ENCODE results near the gene SLC49A3. TPM values are rescaled to one million over a fixed set of nuclear protein-coding genes. Genes with fewer than 3 reads are reported as not detected.

SLC49A3 gene
- total and polyA plus RNA-seq, 2 experiments from 2014 or later, result 12.2 to 12.8 TPM

DNA sequence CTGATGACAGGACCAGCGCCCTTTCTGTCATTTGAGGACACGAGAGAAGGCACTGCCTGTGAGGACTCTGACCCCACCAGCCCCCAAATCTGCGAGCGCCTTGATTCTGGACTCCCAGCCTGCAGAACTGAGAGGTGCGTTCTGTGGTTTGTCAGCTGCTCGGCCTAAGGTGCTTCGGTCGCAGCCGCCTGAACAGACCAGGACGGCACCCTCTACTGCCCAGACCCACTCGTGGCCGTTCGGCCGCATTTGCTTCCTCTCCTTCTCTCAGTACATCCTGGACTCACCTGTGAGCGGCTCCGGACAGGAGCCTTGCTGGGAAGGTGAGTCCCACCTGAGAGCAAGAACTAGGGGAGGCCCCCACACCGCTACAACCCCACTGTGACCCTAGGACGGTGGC lies 25.1 kb upstream of the SLC49A3 start:
- 97% methylated on average over 18 of the region's 18 CpGs for WGBS (ENCODE audit: low lambda C conversion rate, missing lambda C conversion rate)
- H4K20me1 ChIP-seq (ENCODE audit: insufficient read depth, poor library complexity, severe bottlenecking), result peaks cover 80% of the 10 kb centered on the region
- DNase-seq (ENCODE audit: low spot score), result no peak

DNA sequence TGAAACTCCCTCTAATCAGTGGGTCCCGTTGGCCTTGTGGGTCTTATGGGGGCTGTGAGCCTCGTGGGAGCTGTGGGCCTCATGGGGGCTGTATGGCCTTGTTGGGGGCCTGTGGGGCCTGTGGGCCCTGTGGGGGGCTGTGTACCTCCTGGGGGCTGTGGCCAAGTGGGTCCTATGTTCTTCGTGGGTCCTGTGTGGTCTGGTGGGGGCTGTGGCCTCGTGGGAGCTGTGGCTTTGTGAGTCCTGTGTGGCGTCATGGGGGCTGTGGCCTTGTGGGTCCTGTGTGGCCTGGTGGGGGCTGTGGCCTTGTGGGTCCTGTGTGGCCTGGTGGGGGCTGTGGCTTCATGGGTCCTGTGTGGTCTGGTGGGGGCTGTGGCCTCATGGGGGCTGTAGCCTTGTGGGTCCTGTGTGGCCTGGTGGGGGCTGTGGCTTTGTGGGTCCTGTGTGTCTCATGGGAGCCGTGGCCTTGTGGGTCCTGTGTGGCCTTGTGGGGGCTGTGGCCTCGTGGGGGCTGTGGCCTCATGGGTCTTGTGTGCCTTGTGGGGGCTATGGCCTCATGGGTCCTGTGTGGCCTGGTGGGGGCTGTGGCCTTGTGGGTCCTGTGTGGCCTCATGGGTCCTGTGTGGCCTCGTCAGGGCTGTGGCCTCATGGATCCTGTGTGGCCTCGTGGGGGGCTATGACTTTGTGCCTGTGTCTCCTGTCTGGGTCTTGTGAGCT lies 24.1 kb upstream of the SLC49A3 start:
- no peak overlapping the region for H3K4me2 ChIP-seq
- H3K27ac ChIP-seq, result no peak overlapping the region
- TF ChIP-seq, protein P1, sequence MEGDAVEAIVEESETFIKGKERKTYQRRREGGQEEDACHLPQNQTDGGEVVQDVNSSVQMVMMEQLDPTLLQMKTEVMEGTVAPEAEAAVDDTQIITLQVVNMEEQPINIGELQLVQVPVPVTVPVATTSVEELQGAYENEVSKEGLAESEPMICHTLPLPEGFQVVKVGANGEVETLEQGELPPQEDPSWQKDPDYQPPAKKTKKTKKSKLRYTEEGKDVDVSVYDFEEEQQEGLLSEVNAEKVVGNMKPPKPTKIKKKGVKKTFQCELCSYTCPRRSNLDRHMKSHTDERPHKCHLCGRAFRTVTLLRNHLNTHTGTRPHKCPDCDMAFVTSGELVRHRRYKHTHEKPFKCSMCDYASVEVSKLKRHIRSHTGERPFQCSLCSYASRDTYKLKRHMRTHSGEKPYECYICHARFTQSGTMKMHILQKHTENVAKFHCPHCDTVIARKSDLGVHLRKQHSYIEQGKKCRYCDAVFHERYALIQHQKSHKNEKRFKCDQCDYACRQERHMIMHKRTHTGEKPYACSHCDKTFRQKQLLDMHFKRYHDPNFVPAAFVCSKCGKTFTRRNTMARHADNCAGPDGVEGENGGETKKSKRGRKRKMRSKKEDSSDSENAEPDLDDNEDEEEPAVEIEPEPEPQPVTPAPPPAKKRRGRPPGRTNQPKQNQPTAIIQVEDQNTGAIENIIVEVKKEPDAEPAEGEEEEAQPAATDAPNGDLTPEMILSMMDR (IDR thresholded peaks at IDR 0.05; ENCODE audit: poor library complexity), result no peak
- no peak for TF ChIP-seq EZH2 (IDR thresholded peaks at IDR 0.05; ENCODE audit: borderline replicate concordance)
- TF ChIP-seq EZH2phosphoT487 (IDR thresholded peaks at IDR 0.05; ENCODE audit: low read depth, severe bottlenecking, unreplicated experiment), result no peak
- peaks cover 89% of the 10 kb centered on the region for H3K79me2 ChIP-seq
- H3K36me3 ChIP-seq (replicated peaks; ENCODE audit: insufficient read depth, low read depth), result no peaks in the 10 kb centered on the region
- H3K4me1 ChIP-seq (ENCODE audit: insufficient read depth), result peaks cover 10% of the 10 kb centered on the region
- H3K9me2 ChIP-seq (replicated peaks; ENCODE audit: insufficient read depth), result no peaks in the 10 kb centered on the region
- no peak overlapping the region for H3K4me3 ChIP-seq
- peaks cover 80% of the 10 kb centered on the region for H4K20me1 ChIP-seq (ENCODE audit: insufficient read depth, poor library complexity, severe bottlenecking)
- no peaks in the 10 kb centered on the region for H3K9me3 ChIP-seq (ENCODE audit: low read depth)
- DNase-seq (ENCODE audit: low spot score), result no peak
- no peaks in the 10 kb centered on the region for H3K27me3 ChIP-seq
- 96% methylated on average over 4 of the region's 9 CpGs for WGBS (ENCODE audit: low lambda C conversion rate, missing lambda C conversion rate)
- no peak overlapping the region for H2AFZ ChIP-seq

More for the DNA sequence above, 25.1 kb upstream of the SLC49A3 start:
- Histone ChIP-seq H3K4me1 (ENCODE audit: insufficient read depth) (no peaks in the 10 kb centered on the region), H3K4me3 (no peak overlapping the region), H3K9me3 (ENCODE audit: low read depth) (no peaks in the 10 kb centered on the region), H3K27ac (no peak overlapping the region), H3K79me2 (peaks cover 89% of the 10 kb centered on the region), H3K9me2 (replicated peaks; ENCODE audit: insufficient read depth) (no peaks in the 10 kb centered on the region), H3K36me3 (replicated peaks; ENCODE audit: insufficient read depth, low read depth) (no peaks in the 10 kb centered on the region), H3K27me3 (no peaks in the 10 kb centered on the region), H2AFZ (no peak overlapping the region), H3K4me2 (no peak overlapping the region)
- TF ChIP-seq EZH2 (IDR thresholded peaks at IDR 0.05; ENCODE audit: borderline replicate concordance) (no peak), EZH2phosphoT487 (IDR thresholded peaks at IDR 0.05; ENCODE audit: low read depth, severe bottlenecking, unreplicated experiment) (no peak)
- TF ChIP-seq, protein P1 (IDR thresholded peaks at IDR 0.05; ENCODE audit: poor library complexity), result no peak

DNA sequence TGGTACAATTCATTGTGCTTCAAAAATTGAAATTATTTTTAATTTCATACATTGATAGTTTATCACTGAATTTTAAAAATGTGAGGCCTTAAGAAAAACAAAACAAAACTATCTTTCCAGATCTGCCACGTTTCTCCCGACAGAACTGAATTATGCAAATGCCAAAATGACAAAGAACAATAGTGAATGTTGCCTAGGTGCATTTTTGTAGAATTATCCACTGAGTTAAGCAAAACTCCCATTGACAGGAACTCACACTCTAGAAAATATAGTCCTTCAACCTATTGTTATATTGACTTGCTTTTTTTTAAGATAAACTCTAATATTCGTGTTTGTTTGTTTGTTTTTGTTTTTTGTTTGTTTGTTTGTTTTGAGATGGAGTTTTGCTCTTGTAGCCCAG lies 23.1 kb upstream of the SLC49A3 start:
- H3K27ac ChIP-seq, result no peak overlapping the region
- peaks cover 14% of the 10 kb centered on the region for H3K4me1 ChIP-seq (ENCODE audit: insufficient read depth)
- TF ChIP-seq EZH2 (IDR thresholded peaks at IDR 0.05; ENCODE audit: borderline replicate concordance) (no peak), EZH2phosphoT487 (IDR thresholded peaks at IDR 0.05; ENCODE audit: low read depth, severe bottlenecking, unreplicated experiment) (no peak)
- TF ChIP-seq, protein P1 (IDR thresholded peaks at IDR 0.05; ENCODE audit: poor library complexity), result no peak
- H3K27me3 ChIP-seq, result no peaks in the 10 kb centered on the region
- peaks cover 79% of the 10 kb centered on the region for H4K20me1 ChIP-seq (ENCODE audit: insufficient read depth, poor library complexity, severe bottlenecking)
- WGBS (ENCODE audit: low lambda C conversion rate, missing lambda C conversion rate), result 86% methylated on average over 3 of the region's 3 CpGs
- H3K79me2 ChIP-seq, result peaks cover 89% of the 10 kb centered on the region
- no peak for DNase-seq (ENCODE audit: low spot score)
- no peaks in the 10 kb centered on the region for H3K36me3 ChIP-seq (replicated peaks; ENCODE audit: insufficient read depth, low read depth)
- H2AFZ ChIP-seq, result no peak overlapping the region
- H3K4me2 ChIP-seq, result no peak overlapping the region
- no peaks in the 10 kb centered on the region for H3K9me3 ChIP-seq (ENCODE audit: low read depth)
- H3K4me3 ChIP-seq, result no peak overlapping the region
- no peaks in the 10 kb centered on the region for H3K9me2 ChIP-seq (replicated peaks; ENCODE audit: insufficient read depth)
